GM18502 (cell line): Measurements from ENCODE around the gene PRKAA1.

Experiments
- ATAC-seq: cut with Tn5 transposase; IDR thresholded peaks from one replicate; pipeline ENCODE4 v1.9.1; 2021; ENCODE audit warnings: mild to moderate bottlenecking; ENCODE audit not compliant: unreplicated experiment, poor library complexity

Gene PRKAA1

DNA sequence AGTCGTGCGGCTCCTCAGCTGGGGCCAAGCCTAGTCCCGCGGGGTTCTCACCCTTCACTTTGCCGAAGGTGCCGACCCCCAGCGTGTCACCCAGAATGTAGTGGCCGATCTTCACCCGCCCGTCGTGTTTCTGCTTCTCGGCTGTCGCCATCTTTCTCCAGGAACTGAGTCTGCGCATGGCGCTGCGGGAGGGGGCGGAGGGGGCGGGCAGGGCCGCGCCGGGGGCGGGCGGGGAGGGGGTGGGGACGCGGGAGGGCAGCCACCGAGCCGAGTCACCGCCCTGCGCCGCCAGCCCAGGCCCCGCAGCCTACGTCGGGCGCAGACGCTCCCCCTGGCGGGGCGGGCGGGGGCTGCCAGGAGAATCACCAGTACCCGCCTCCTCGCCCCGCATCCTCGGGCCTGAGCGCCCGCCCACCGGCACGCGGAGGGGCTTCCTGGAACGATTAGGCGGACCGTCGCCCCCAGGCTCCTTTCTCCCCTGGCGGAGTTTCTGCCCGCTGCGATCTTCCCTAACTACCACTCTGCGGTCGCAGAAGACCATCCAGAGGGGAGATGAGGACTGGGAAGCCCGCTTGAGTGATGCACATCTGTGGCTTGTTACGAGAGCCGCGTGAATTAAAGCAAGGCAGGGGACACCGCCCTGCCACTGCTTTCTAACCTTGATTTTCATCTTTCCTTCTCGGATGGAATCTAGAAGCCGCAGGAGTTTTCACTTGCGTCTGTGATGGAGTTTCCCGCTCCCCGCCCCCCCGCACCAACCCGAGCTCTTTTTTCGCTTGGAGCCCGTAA is at the start of gene PRKAA1:
TSS of gene PRKAA1 (minus strand) at position 363 of the 789 bp plus-strand sequence. CDS start at position 178, 185 bp downstream.
- peak; percentile 97 for ATAC-seq

DNA sequence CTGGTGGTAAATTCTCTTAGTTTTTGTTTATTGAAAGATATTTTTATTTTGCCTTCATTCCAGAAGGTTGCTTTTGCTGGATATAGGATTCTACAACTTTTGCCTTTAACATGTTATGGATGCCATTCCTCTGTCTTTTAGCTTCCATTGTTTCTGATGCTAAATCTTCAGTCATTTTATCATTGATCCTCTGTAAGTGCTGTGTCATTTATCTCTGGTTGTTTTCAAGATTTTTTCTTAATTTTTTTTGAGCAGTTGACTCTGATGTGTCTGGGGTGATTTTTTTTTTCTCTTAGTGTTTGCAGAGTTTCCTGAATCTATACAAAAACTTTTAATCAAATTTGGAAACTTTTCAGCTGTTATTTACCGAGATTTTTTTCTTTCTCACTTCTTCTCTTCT is 49.4 kb upstream of the PRKAA1 start:
- no peak for ATAC-seq

DNA sequence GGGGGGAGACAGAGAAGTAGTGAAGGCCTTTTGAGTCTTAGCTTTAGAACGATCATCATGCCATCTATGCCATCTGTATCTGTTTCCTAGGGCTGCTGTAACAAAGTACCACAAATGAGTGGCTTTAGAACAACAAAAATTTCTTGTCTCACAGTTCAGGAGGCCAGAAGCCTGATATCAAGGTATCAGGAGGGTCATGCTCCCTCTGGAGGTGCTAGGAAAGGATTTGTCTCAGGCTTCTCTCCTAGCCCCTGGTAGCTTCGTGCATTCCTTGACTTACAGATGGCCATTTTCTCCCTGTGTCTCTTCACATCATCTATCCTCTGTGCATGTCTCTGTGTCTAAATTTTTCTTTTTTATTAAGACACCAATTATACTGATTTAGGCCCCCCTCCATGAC is 48.2 kb upstream of the PRKAA1 start:
- no peak for ATAC-seq

DNA sequence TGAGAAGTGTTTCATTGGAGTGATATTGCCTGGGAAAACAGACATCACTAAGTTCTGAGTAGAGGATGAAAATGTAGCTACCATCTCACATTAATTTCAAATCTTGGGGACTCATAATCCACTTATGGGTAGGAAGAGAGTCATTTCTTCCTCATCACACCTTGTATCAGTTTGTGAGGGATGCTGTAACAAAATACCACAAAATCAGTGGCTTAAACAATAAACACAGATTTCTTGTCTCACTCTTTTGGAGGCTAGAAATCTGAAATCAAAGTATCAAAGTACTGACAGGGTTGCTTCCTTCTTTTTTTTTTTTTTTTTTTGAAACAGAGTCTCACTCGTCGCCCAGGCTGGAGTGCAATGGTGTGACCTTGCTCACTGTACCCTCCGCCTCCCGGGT is 46.4 kb upstream of the PRKAA1 start:
- no peak for ATAC-seq

DNA sequence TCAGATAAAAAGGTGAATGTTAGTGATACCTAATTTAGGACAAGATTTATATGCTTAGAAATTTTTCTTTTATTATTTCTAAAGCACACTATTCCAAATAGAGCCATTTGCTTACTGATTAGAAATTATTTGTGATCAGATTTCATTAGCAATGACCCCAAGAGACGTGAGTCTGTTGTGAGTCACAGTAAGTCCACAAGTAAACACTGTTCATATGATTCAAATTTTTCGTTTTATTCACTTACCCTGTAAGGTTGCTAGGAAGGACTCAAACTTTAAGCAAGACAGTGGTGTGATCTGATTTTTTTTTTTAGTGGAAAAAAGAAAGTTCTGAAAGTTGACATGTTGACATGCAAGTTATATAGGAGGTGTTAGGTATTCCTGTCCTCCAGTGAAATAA is 44.2 kb upstream of the PRKAA1 start:
- no peak for ATAC-seq

DNA sequence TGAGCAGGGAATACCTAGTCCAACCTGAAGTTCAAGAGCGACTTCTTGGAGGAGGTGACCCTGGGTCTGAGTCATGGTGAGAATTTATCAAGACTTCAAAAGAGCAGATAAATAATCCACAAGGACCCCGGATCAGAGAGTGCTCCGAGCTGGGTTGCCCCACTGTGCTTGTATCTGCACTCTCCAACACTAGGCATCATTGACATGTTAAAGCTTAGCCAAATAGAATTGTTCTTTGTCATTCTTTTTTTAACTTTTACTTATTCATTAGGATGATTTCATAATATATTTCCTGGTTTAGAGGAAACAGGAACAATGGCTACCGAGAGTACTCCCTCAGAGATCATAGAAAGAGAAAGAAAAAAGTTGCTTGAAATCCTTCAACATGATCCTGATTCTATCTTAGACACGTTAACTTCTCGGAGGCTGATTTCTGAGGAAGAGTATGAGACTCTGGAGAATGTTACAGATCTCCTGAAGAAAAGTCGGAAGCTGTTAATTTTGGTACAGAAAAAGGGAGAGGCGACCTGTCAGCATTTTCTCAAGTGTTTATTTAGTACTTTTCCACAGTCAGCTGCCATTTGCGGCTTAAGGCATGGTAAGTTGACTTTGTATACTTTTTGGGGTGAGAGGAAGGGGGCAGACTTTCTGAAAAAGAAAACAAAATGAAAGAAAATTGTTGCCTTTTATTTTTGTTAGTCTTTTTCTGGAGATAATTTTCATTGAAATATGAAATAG is 43.1 kb upstream of the PRKAA1 start, which contains the start of gene CARD6:
TSS of gene CARD6 (plus strand) at position 300 of the 738 bp plus-strand sequence. CDS start at position 316, 16 bp downstream.
- peak; percentile 47 for ATAC-seq

DNA sequence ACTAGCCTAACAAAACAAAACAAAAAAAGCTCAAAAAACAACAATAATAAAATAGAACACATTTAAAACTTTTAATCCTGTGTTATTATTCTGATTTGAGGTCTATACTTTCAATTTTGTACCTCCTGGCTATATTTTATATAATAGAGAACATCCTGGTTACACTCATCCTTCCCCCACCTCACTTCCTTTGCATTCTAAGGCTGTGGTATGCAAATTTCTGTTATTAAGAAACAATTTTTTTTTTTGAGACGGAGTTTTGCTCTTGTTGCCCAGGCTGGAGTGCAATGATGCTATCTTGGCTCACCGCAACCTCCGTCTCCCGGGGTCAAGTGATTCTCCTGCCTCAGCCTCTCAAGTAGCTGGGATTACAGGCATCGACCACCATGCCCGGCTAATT is 39.9 kb upstream of the PRKAA1 start:
- no peak for ATAC-seq

DNA sequence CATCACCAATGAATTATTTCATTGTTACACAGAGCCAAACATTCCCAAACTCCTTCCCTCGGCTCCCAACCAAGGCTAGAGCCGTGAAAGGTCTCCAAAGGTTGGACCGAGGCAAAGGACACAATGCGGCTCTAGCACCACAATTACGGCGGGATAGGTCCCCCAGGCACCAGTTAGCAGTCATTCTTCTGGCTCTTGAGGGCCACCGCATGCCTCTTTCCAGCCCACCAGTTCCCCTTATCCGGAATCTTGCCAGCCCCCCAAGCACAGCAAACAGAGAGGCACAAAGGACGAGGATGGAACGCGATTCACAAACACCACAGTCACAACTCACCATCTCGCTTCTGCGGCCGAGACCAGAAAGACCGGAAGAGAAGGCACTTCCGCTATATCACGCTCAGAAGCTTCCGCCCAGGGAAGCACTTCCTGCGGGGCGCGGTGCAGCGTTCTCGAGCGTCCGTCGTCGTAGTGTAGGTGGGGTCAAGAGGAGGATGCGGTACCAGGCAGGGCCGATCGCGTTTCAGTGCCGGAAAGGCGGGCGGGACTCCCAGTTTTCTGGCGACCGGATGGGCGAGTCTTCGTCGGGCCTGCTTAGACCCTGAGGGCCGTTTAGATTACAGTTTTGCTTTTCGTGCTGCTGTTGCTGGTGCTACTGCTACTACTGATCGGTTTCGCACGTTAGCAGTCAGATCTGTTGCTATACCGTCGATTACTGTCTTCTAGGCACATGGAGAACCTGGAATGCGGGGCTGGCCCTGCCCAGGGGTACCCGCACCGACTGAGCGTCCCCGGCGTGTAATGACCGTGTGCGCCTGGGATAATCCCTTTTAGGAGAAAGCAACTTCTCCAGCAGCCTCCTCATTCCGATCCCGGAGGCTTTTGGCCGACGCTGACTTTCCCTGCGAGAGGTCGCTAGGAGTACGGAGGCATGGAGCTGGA is 36.9 kb upstream of the PRKAA1 start, which contains the start of gene RPL37:
TSS of gene RPL37 (minus strand) at position 374 of the 939 bp plus-strand sequence. CDS start at position 337, 37 bp downstream.
- ATAC-seq, result peak; percentile 97

DNA sequence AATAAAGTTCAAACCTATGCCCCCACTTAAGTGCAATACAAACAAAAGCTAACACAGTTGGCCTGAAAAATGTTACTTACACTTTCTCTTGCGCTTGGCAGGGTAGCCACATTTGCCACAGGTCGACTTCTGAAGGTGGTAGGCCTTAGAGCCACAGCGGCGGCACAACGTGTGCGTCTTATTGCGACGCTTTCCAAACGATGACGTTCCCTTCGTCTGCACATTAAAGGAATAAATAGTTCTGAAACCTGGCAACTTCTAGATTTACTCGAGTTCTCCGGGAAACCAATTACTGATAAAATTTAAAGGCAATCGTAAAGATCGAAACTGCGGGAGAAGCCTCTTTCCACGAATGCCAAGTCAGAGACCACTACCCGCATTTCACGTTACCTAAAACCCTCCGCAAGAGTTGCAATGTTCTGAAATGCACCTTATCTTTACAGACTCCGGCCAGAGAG is 36.2 kb upstream of the PRKAA1 start:
- ATAC-seq, result no peak

DNA sequence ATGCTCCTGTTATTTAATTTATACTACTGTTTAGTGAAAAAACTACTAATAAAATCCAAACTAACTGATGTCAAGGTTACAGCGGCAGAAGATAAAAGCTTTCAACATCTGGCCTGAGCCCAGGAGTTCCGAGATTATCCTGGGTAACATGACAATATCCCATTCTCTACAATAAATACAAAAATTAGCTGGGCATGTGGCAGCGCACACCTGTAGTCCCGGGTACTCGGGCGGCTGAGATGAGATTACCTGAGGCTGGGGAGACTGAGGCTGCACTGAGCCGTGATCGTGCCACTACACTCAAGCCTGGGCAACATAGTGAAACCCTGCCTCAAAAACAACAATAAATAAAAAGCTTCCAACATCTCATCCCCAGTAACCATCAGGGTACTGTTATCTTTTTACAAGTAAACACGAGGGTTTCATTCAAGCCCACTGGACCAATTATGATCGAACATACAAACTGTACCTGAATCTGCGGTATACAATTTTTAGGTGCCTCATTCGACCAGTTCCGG is 35.6 kb upstream of the PRKAA1 start:
- no peak for ATAC-seq

DNA sequence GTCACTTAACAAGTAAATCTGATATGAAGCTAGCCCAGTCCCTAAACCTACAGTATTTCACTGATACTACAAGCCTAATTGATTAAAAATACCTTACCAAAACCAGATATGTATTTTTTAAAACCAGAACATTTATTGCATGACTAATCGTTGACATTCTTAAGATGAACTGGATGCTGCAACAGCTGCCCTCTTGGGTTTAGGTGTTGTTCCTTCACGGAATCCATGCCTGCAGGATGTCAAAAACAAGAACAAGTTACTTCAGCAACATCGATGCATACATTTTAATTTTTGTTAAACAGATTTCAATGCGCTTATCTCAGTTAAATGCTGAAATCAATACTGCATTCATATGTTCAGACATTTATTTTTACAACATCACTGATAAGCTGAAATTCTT is 34.2 kb upstream of the PRKAA1 start:
- ATAC-seq, result no peak

DNA sequence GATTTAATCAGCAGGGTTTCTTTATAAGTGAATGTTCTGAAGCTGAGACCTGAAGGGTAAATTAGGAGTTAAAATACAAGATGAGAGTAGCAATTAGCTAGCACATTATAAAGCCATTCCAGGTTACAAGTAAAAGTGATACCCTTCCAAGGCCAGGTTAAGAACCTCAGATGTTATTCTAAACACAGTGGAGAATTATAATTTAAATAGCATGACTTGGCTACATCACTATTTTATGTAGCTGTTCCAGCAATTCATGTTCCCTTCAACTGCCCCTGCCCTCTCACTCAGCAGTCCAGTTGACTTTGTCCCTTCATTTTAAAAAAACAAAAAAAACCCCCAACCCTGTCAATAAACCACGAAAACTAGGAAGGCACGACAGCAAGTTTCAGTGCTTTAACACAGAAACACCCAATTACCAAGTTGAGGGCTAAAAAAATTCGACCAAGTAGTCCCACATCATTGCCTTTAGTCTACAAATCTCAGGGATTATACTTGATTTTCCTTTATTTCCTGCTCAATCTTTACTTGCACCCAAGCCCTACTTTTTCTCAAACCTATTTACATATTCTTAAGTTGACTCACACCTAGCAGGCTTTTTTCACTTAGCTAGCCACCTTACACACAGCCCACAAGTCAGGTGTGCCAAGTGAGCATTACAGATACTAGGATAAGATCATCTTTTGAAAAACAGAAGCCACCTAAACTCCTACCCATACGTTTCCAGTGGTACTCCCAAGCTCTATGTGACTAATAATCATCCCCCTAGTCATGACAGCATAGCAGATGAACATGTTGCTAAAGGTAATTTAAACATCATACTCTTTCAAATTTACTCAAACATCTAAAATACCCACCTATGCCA is 33.4 kb upstream of the PRKAA1 start:
- ATAC-seq, result peak; percentile 21

DNA sequence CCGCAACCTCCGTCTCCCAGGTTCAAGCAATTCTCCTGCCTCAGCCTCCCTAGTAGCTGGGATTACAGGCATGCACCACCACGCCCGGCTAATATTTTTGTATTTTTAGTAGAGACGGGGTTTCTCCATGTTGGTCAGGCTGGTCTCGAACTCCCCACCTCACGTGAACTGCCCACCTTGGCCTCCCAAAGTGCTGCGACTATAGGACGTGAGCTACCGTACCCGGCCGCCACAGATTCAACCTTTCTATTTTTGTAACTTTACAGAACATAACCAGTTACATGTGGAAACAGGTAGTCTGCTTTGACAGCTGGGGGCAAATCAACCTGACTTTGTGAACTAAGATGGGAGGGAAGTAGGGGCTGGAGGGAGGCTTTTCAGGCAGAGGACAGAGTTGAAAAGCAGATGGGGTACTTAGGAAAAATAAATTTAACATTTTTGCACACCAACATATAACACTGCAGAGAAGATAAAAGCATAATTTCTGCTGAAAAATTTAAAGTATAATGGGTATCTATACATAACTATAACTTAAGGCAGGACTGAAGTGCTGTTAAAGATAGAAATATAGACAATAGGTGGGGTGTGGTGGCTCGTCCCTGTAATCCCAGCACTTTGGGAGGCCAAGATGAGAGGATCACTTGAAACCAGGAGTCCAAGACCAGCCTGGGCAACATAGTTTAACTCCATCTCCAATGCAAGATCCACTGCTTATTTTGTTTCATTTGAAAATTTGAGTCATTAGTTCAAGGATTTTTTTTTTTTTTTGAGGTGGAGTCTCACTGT is 31.8 kb upstream of the PRKAA1 start:
- ATAC-seq, result no peak

DNA sequence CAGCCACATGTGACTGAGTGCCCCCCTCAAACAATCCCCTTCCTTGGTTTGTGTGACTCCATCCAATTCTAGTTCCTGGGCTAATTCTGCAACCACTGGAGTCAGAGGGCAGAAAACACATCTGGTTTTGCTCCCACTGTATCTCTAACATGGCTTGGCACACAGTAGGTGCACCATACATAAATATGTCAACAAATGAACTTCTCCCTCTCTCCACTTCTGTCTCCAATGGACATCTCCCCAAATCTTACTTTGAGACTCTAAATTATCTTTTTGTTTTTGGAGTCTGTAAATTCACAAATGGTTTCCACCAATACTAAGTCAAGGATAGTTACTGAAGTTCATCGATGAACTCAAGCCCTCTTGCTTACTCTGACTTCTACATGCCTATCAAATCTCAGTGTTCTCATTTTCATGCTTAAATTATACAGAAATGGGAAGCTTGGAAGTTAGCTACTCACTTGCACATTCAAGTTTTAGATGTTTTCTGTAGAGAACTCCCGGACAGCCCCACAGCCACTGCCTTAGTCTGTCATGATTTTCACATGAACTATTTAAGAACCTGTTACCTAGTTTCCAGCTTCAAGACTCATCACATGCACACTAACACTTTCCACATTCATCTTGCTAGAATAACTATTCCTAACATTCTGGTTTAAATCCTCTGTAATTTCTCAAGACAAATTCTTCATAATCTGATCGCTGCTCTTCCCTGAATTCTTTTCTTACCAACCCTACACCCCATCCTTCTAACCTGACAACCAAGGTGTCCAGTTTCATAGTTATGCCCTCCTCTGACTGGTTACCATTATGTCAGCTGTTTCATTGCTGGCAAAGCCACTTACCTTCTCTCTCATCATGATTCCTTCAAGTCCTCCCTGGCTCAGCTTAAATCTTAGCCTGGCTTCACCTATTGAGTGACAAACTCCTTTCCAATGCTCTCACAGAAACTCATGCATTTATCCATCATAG is 30.8 kb upstream of the PRKAA1 start:
- no peak for ATAC-seq

DNA sequence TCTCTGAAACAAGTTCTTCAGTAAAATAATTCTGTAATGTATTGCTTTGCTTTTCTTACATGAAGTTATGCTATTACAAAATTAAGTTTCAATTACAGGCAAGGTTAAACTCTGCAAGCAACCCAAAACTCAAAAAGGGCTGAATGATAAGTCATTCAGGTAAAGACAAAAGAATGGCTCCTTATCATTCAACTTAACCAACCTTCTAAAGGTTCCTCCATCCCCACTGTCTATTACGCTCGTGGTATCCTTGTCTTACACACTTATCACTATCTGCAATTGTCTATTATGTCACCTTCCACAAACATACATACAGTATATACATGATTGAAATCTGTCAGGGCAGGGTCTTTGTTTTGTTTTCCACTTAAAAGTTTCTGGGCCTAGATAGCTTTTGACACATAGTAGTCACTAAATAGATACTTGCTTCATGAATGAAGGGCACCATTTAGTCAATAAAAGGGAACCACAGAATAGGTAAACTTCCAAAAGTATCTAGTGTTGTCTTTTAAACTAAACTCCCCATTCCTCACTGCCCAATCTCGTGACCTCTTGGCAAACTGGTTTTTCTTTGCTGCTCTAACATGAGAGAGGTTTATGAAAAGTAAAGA is 30.0 kb upstream of the PRKAA1 start:
- no peak for ATAC-seq

DNA sequence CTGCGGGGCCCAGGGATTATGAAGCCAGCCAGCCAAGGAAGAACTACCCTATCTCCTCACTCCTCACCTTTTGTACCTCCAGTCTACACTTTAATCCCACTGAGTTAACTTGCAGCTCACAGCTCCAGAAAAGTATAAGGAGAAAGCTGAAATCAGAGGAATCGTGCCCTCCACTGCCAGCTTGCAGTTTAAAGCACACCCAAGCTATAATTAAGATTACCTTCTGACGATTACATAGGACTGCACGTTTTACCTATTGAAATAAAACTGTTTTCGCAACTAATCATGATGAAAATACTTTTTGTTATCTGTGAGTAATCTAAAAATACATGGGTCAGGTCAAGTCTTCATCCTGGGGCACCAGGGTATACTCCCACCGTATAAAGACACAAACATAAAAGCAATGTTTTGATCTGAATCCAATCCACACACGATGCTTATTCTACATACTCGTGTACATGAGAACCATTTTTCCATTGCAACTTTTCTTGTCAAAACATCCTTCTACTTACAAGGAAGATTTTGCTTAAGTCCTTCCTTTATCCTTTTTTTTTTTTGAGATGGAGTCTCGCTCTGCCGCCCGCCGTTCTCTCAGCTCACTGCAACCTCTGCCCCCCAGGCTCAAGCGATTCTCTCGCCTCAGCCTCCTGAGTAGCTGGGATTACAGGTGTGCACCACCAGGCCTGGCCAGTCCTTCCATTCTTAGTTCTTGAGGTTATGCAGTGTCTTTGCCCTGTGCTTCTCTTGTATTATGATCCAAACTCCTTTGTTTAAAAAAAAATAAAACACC is 29.2 kb upstream of the PRKAA1 start:
- ATAC-seq, result no peak
